VCaP (cell line): ENCODE results near the gene CCBE1.

ENCODE experiments used
- H3K27ac ChIP-seq: fragments of 450-650 bp; 2 replicates; pipeline ENCODE4 v1.5.1; 2017
- CTCF ChIP-seq: fragments of 450-650 bp; conservative IDR thresholded peaks from 2 replicates; pipeline ENCODE4 v1.5.1; 2017; ENCODE audit warnings: mild to moderate bottlenecking, moderate library complexity

CCBE1 gene

GRCh38 chr18:59691996-59692395 lies 5.2 kb downstream of the CCBE1 start:
- no peak overlapping the region for H3K27ac ChIP-seq
- TF ChIP-seq CTCF, result no peak

GRCh38 chr18:59690996-59691395 lies 6.2 kb downstream of the CCBE1 start:
- TF ChIP-seq CTCF, result no peak
- no peak overlapping the region for H3K27ac ChIP-seq

- H3K27ac ChIP-seq, result no peak overlapping the region
- TF ChIP-seq CTCF, result no peak
Observed at GRCh38 chr18:59690186-59690982, 6.8 kb downstream of the CCBE1 start.

GRCh38 chr18:59689756-59690155 lies 7.5 kb downstream of the CCBE1 start:
- no peak for TF ChIP-seq CTCF
- H3K27ac ChIP-seq, result no peak overlapping the region

GRCh38 chr18:59686260-59686659 lies 11.0 kb downstream of the CCBE1 start:
- no peak for TF ChIP-seq CTCF
- no peak overlapping the region for H3K27ac ChIP-seq

- TF ChIP-seq CTCF, result no peak
- H3K27ac ChIP-seq, result no peak overlapping the region
Observed at GRCh38 chr18:59685501-59685900, 11.7 kb downstream of the CCBE1 start.

- TF ChIP-seq CTCF, result no peak
- no peak overlapping the region for H3K27ac ChIP-seq
Observed at GRCh38 chr18:59684777-59685176, 12.4 kb downstream of the CCBE1 start.
